ENCODE results near the gene GAK. TPM values are rescaled to one million over a fixed set of nuclear protein-coding genes. Genes with fewer than 3 reads are reported as not detected.

GAK gene
- total and polyA plus RNA-seq, 2 of the 13 experiments (the other 11 are each of a cell fraction or from before 2014, with no cell fraction given), result 17.5 to 44.3 TPM

GRCh38 chr4:967113-968104 is 35.3 kb upstream of the GAK start (continued):
- no peak for TF ChIP-seq ZNF646 (CRISPR knock-in tag; IDR thresholded peaks at IDR 0.05)

- intact Hi-C loops (cut with micrococcal nuclease; ENCODE audit: unreplicated experiment) (no loop called here), in situ Hi-C loops (cut with HindIII; ENCODE audit: extremely low pct_ligation_motif_present, low pct_unique_long_range_greater_than_20kb) (no loop called here)
- ChIA-PET POLR2A (no interaction called here), CTCF (ENCODE audit: low intra/inter-chr PET ratio, low total read pairs) (no interaction called here)
- BruUV-seq (replicated peaks), result no TSS peak
- Histone ChIP-seq H2AFZ (ENCODE audit: low read length) (no peak overlapping the region), H3K27ac (ENCODE audit: extremely low read length, insufficient read depth, low read length) (no peak overlapping the region), H3K36me3 (replicated peaks in 1 of 2; ENCODE audit: control insufficient read depth in 1 of 2, insufficient read depth in 2 of 2, low read length in 2 of 2) (0 out of 5 replicates have a peak, but pooled peaks cover 0 to 1% of the 10 kb centered on the region in 2 experiments), H3K4me3 (replicated peaks in 1 of 3; ENCODE audit: insufficient read depth in 1 of 3, low read depth in 2 of 3, low read length in 3 of 3) (no peak overlapping the region), H3K9ac (ENCODE audit: insufficient read depth, low read depth, low read length) (no peak overlapping the region), H3K27me3 (ENCODE audit: control insufficient read depth in 1 of 2, insufficient read depth in 2 of 2, low read length in 2 of 2) (no peaks in the 10 kb centered on the region), H4K20me1 (ENCODE audit: insufficient read depth, low read length) (no peaks in the 10 kb centered on the region), H3K4me1 (ENCODE audit: insufficient read depth, low read length) (peaks cover 2% of the 10 kb centered on the region), H3K4me2 (ENCODE audit: low read depth, low read length) (no peak overlapping the region), H3K9me3 (ENCODE audit: low read length) (no peaks in the 10 kb centered on the region), H3K79me2 (ENCODE audit: insufficient read depth, low read length) (no peaks in the 10 kb centered on the region)
- no CpG with 5 or more reads among the region's 48 CpGs for WGBS (ENCODE audit: low lambda C conversion rate)
- no peak for ATAC-seq
- DNase-seq (ENCODE audit: low spot score), result no peak
- no peak for TF ChIP-seq SATB2 (CRISPR knock-in tag; IDR thresholded peaks at IDR 0.05)
- TF ChIP-seq ZNF678 (CRISPR knock-in tag; IDR thresholded peaks at IDR 0.05), result no peak
- no peak for TF ChIP-seq MTA3 (CRISPR knock-in tag; IDR thresholded peaks at IDR 0.05)
- TF ChIP-seq ZFAT (CRISPR knock-in tag; conservative IDR thresholded peaks at IDR 0.05), result no peak
- TF ChIP-seq ZNF557 (CRISPR knock-in tag; IDR thresholded peaks at IDR 0.05), result no peak
- no peak for TF ChIP-seq GFI1 (CRISPR knock-in tag; IDR thresholded peaks at IDR 0.05; ENCODE audit: borderline replicate concordance)
- TF ChIP-seq ZNF160 (CRISPR knock-in tag; IDR thresholded peaks at IDR 0.05), result no peak
- no peak for TF ChIP-seq KAT8 (CRISPR knock-in tag; IDR thresholded peaks at IDR 0.05)
- no peak for TF ChIP-seq RNF2 (conservative IDR thresholded peaks at IDR 0.05; ENCODE audit: low read depth)
- FAIRE-seq, result no peak
Measured at GRCh38 chr4:966266-967112, 34.4 kb upstream of the GAK start.
